ENCODE measurements around the gene AGA. TPM values are rescaled to one million over a fixed set of nuclear protein-coding genes. Genes with fewer than 3 reads are reported as not detected.

Gene AGA
- total and polyA plus RNA-seq, 2 of the 13 experiments (the other 11 are each of a cell fraction or from before 2014, with no cell fraction given), result 21.9 to 22.3 TPM

GRCh38 chr4:177391953-177392352 lies 50.3 kb downstream of the AGA start (continued):
- TF ChIP-seq, protein P1, sequence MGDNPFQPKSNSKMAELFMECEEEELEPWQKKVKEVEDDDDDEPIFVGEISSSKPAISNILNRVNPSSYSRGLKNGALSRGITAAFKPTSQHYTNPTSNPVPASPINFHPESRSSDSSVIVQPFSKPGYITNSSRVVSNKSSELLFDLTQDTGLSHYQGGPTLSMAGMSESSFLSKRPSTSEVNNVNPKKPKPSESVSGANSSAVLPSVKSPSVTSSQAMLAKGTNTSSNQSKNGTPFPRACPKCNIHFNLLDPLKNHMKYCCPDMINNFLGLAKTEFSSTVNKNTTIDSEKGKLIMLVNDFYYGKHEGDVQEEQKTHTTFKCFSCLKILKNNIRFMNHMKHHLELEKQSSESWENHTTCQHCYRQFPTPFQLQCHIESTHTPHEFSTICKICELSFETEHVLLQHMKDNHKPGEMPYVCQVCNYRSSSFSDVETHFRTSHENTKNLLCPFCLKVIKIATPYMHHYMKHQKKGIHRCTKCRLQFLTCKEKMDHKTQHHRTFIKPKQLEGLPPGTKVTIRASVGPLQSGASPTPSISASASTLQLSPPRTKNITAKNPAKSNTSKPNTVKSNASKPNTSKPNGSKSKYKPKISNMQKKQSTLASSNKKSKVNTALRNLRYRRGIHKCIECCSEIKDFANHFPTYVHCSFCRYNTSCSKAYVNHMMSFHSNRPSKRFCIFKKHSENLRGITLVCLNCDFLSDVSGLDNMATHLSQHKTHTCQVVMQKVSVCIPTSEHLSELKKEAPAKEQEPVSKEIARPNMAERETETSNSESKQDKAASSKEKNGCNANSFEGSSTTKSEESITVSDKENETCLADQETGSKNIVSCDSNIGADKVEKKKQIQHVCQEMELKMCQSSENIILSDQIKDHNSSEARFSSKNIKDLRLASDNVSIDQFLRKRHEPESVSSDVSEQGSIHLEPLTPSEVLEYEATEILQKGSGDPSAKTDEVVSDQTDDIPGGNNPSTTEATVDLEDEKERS (CRISPR knock-in tag; IDR thresholded peaks at IDR 0.05), result no peak
- TF ChIP-seq ELF4 (CRISPR knock-in tag; IDR thresholded peaks at IDR 0.05; ENCODE audit: borderline replicate concordance), result no peak
- TF ChIP-seq ZNF589 (CRISPR knock-in tag; conservative IDR thresholded peaks at IDR 0.05), result no peak
- TF ChIP-seq HNRNPLL (IDR thresholded peaks at IDR 0.05; ENCODE audit: low read depth, low read length, poor library complexity, severe bottlenecking), result no peak
- TF ChIP-seq STAT6 (CRISPR knock-in tag; IDR thresholded peaks at IDR 0.05; ENCODE audit: borderline replicate concordance), result no peak
- TF ChIP-seq KDM5B (CRISPR knock-in tag; IDR thresholded peaks at IDR 0.05; ENCODE audit: borderline replicate concordance), result no peak
- no peak for TF ChIP-seq ZSCAN5A (CRISPR knock-in tag; IDR thresholded peaks at IDR 0.05; ENCODE audit: borderline replicate concordance)
- TF ChIP-seq, protein P2, sequence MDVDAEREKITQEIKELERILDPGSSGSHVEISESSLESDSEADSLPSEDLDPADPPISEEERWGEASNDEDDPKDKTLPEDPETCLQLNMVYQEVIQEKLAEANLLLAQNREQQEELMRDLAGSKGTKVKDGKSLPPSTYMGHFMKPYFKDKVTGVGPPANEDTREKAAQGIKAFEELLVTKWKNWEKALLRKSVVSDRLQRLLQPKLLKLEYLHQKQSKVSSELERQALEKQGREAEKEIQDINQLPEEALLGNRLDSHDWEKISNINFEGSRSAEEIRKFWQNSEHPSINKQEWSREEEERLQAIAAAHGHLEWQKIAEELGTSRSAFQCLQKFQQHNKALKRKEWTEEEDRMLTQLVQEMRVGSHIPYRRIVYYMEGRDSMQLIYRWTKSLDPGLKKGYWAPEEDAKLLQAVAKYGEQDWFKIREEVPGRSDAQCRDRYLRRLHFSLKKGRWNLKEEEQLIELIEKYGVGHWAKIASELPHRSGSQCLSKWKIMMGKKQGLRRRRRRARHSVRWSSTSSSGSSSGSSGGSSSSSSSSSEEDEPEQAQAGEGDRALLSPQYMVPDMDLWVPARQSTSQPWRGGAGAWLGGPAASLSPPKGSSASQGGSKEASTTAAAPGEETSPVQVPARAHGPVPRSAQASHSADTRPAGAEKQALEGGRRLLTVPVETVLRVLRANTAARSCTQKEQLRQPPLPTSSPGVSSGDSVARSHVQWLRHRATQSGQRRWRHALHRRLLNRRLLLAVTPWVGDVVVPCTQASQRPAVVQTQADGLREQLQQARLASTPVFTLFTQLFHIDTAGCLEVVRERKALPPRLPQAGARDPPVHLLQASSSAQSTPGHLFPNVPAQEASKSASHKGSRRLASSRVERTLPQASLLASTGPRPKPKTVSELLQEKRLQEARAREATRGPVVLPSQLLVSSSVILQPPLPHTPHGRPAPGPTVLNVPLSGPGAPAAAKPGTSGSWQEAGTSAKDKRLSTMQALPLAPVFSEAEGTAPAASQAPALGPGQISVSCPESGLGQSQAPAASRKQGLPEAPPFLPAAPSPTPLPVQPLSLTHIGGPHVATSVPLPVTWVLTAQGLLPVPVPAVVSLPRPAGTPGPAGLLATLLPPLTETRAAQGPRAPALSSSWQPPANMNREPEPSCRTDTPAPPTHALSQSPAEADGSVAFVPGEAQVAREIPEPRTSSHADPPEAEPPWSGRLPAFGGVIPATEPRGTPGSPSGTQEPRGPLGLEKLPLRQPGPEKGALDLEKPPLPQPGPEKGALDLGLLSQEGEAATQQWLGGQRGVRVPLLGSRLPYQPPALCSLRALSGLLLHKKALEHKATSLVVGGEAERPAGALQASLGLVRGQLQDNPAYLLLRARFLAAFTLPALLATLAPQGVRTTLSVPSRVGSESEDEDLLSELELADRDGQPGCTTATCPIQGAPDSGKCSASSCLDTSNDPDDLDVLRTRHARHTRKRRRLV (CRISPR knock-in tag; IDR thresholded peaks at IDR 0.05), result no peak
- peak; percentile 64; the same call in 1 of the 2 replicates for TF ChIP-seq ARNTL (CRISPR knock-in tag; IDR thresholded peaks at IDR 0.05)
- TF ChIP-seq ADNP (CRISPR knock-in tag; IDR thresholded peaks at IDR 0.05), result no peak
- TF ChIP-seq MAZ (IDR thresholded peaks at IDR 0.05; ENCODE audit: borderline replicate concordance, low read depth, low read length), result no peak
- TF ChIP-seq MAZ (CRISPR knock-in tag; IDR thresholded peaks at IDR 0.05; ENCODE audit: low read depth), result no peak; the same call in 1 of the 2 replicates
- TF ChIP-seq CBX5 (CRISPR knock-in tag; IDR thresholded peaks at IDR 0.05; ENCODE audit: borderline replicate concordance), result no peak
- no peak for TF ChIP-seq ZNF678 (CRISPR knock-in tag; IDR thresholded peaks at IDR 0.05)
- TF ChIP-seq ZNF136 (CRISPR knock-in tag; IDR thresholded peaks at IDR 0.05; ENCODE audit: low read depth), result no peak
- no peak for TF ChIP-seq MLLT10 (CRISPR knock-in tag; IDR thresholded peaks at IDR 0.05)

Measured in HepG2 (cell line).